Cerebellar cortex (tissue), 1 donor: Measurements from ENCODE around the gene EDIL3.

Experiments
- DNase-seq: peaks from one replicate; pipeline ENCODE4 v3.0.0-alpha.2; 2015; ENCODE audit warnings: low spot score

The EDIL3 gene

DNA sequence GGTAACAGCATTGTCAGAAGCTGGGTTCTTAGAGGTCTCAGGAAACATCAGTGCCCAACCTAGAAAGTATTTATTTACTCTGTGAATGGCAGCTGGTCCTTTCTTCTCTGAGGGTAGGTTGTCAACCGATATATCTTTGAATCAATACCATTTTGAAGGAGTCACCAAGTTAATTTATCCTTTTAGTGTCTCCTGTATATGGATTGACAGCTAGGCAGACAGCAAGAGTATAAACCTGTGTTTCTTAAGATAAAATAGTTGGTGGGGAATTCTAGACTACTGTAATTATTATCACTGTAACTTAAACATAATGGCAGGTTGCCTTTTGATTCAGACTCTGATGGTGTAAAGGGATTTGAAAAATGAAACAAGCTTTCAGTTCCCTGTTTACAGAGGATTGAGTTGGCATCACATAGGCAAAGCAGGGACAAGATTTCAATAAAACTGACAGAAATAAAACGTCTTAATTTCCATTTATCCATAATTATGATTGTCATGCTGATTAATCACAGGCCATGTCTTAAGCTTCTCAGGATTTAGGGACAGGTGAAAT lies 473.2 kb downstream of the EDIL3 start:
- no peak for DNase-seq

DNA sequence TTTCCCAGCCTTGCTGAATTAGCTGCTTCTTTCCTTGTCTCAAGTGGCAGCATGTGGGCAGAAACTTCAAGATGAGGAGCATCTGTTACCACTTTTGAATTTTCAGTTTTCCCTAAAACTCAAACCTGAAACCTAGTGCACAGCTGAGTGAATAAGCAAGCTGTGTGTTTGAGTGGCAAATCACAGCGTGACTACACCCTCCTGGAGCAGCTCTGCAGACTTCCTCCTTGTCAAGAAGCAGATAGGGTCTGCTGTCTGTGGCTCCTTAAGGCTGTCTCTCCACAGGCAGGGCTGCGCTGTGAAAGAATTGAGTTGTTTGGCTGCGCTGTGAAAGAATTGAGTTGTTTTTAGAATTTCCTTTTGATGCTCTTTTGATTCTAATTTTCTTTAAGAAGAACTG lies 484.4 kb downstream of the EDIL3 start:
- DNase-seq: no peak

DNA sequence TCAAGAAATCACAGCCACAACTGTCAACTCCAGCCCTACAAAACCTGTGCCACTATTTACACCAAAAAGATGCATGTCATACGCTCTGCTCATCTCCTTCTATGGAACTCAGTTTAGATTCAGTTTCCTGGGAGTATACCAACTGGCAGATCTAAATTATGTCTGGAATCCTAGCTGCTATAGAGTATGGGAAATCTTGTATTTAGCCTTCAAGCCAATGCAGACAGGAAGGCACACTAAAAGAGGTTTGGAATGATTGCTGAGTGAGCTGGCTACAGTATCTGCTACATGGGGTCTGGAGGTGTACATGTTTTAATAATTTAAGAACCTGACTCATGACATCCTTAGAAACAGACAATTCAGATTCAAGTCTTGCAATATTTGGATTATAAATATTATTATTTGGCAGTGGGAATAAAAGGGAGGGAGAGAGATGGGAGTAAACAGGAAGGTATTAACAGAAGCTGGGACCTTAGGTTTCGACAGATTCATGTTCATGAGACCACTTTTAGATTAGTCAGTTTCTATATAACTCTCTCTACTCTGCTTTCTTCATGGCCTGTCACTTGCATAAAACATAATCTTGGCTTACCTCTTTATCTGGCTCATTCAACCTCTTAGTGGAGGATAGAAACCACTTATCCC lies 485.2 kb downstream of the EDIL3 start:
- DNase-seq: no peak

DNA sequence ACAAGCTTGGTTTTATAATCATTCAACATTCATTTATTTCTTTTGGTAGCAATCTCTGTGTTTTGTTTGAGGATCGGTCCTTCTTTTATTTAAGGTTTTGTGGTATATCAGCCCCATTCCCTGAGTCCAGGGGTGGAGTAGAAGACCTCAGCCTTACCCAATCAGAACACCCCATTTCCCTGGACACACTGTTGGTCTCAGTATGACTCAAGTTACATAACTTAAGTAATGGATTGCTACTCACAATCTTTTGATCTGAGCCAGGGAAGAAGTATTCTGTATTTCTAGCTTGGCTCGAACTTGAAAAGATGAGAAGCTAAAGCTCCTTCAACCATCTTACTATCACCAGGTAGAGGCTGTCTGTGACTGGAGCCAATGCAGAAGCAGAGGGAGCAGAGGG lies 488.8 kb downstream of the EDIL3 start:
- no peak for DNase-seq

DNA sequence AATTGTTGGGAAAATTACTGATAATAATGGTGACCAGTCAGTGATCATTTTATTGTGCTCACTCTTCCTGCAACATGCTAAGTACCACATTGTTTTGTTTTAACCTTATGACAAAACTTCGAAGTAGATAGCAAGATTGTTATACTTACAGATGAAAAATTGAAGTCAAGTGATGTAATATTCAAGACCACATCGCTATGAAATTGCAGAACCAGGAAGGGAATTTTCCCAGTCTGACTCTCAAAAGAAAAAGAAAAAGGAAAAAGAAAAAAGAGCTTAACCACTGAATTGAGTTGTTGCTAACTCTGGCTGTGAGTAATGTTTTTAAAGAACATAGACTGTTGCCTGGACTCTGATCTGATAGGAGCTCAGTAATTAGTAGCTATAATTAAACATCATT lies 493.4 kb downstream of the EDIL3 start:
- DNase-seq: no peak
